ENCODE results near the gene ADAMTS9. TPM values are rescaled to one million over a fixed set of nuclear protein-coding genes. Genes with fewer than 3 reads are reported as not detected.
A peak's percentile ranks its signal among the peaks of the same experiment; 100 is the strongest.

Gene ADAMTS9
- total RNA-seq, 6 donors from 2014 or later: 12.3 to 54.9 (median 26.6) TPM

- WGBS, 2 donors: 83 to 84% methylated on average over 10 of the region's 10 CpGs
- no peak for ATAC-seq (ENCODE audit: low FRiP score in 2 of 2)
Observed at GRCh38 chr3:64668582-64669510, 19.0 kb downstream of the ADAMTS9 start.

GRCh38 chr3:64667887-64668581 is 19.8 kb downstream of the ADAMTS9 start:
- Histone ChIP-seq H3K27ac (no peak overlapping the region), H3K4me1 (peaks cover 5 to 24% (median 10%) of the 10 kb centered on the region in 4 donors), H3K4me3 (no peak overlapping the region), H3K27me3 (no peaks in the 10 kb centered on the region), H3K36me3 (peaks cover 0 to under 1% (median 0%) of the 10 kb centered on the region in 4 donors), H3K9me3 (no peaks in the 10 kb centered on the region)
- no peak for TF ChIP-seq POLR2AphosphoS5 (IDR thresholded peaks at IDR 0.05)
- TF ChIP-seq CTCF (IDR thresholded peaks at IDR 0.05): no peak
- no peak for TF ChIP-seq POLR2A (IDR thresholded peaks at IDR 0.05)
- TF ChIP-seq EP300 (IDR thresholded peaks at IDR 0.05): no peak
- WGBS, 2 donors: 61 to 77% methylated on average over 13 of the region's 13 CpGs
- peak; percentile 8 to 32 for DNase-seq
- peak in 1 of 2 donors; percentile 38 for ATAC-seq (ENCODE audit: low FRiP score in 2 of 2)

More at GRCh38 chr3:64668582-64669510, 19.0 kb downstream of the ADAMTS9 start:
- no peak for DNase-seq
- Histone ChIP-seq H3K9me3 (no peaks in the 10 kb centered on the region), H3K27ac (no peak overlapping the region), H3K36me3 (peaks cover 0 to 4% (median 0%) of the 10 kb centered on the region in 4 donors), H3K4me3 (no peak overlapping the region), H3K4me1 (peaks cover 5 to 24% (median 10%) of the 10 kb centered on the region in 4 donors), H3K27me3 (no peaks in the 10 kb centered on the region)
- no peak for TF ChIP-seq POLR2A (IDR thresholded peaks at IDR 0.05)
- no peak for TF ChIP-seq CTCF (IDR thresholded peaks at IDR 0.05)
- TF ChIP-seq POLR2AphosphoS5 (IDR thresholded peaks at IDR 0.05): no peak
- no peak for TF ChIP-seq EP300 (IDR thresholded peaks at IDR 0.05)

GRCh38 chr3:64667138-64667537 is 20.7 kb downstream of the ADAMTS9 start:
- no peak overlapping the region for H3K4me3 ChIP-seq
- no peak for ATAC-seq (ENCODE audit: low FRiP score in 2 of 2)

GRCh38 chr3:64666171-64666588 is 21.6 kb downstream of the ADAMTS9 start:
- no peaks in the 10 kb centered on the region for H3K27me3 ChIP-seq
- TF ChIP-seq POLR2A (IDR thresholded peaks at IDR 0.05): no peak
- TF ChIP-seq CTCF (IDR thresholded peaks at IDR 0.05): no peak
- TF ChIP-seq EP300 (IDR thresholded peaks at IDR 0.05): no peak
- no peak for TF ChIP-seq POLR2AphosphoS5 (IDR thresholded peaks at IDR 0.05)
- no peak overlapping the region for H3K27ac ChIP-seq
- DNase-seq (no peak), ATAC-seq (ENCODE audit: low FRiP score in 2 of 2) (no peak)
- H3K4me3 ChIP-seq: no peak overlapping the region
- H3K36me3 ChIP-seq: no peaks in the 10 kb centered on the region
- WGBS, 2 donors: 51 to 70% methylated on average over 4 of the region's 4 CpGs
- H3K4me1 ChIP-seq: peaks cover 5 to 24% (median 10%) of the 10 kb centered on the region in 4 donors
- H3K9me3 ChIP-seq: no peaks in the 10 kb centered on the region

More at GRCh38 chr3:64667138-64667537, 20.7 kb downstream of the ADAMTS9 start:
- H3K9me3 ChIP-seq: no peaks in the 10 kb centered on the region
- no peaks in the 10 kb centered on the region for H3K27me3 ChIP-seq
- H3K4me1 ChIP-seq: peaks cover 5 to 24% (median 10%) of the 10 kb centered on the region in 4 donors
- peak in 1 of 2 donors; percentile 29 for DNase-seq
- 75 to 81% methylated on average over 6 of the region's 6 CpGs for WGBS, 2 donors
- TF ChIP-seq POLR2A (IDR thresholded peaks at IDR 0.05) (no peak), CTCF (IDR thresholded peaks at IDR 0.05) (no peak), EP300 (IDR thresholded peaks at IDR 0.05) (no peak), POLR2AphosphoS5 (IDR thresholded peaks at IDR 0.05) (no peak)
- no peaks in the 10 kb centered on the region for H3K36me3 ChIP-seq
- H3K27ac ChIP-seq: no peak overlapping the region

Measured in upper lobe of left lung (tissue), 6 donors.